NCI-H1436 treated with DMSO at 0.1 percent for 48 hours (cell line): Measurements from ENCODE around the gene FIBIN.
"Not testable (repeated sequence)": the region's sequence is repeated elsewhere in the genome, so short reads cannot be mapped to it uniquely, and the experiment has no call there.

Experiments
- DNase-seq: peaks from one replicate; lab custom pipeline; 2025; lab: John Stamatoyannopoulos, UW

The FIBIN gene

DNA sequence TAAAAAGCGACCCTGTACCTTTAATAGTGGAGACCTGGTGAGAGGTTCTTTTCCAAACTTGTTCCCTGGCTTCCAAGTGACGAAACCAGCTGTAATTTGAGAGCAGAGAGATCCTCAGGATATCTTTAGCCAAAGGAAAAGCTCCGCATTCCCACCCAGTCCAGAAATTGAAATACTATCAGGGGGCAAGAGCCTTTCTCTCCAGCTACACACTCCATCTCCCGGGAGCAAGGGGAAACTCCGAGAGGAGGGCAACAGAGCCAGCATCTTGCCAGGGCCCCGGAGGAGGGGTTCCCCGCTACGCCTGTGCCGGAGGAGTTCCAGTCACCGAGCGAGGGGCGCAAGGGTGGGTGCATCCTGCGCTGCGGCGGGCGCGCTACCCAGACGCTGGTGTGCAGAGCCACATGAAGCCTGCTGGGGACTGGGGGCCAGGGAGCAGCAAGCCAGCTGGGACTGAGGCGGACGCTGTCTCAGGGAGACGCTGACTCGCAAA, at the start of gene FIBIN:
TSS of gene FIBIN (plus strand) at position 148 of the 493 bp plus-strand sequence. CDS start 415 bp downstream, outside the sequence.
- DNase-seq = no peak

DNA sequence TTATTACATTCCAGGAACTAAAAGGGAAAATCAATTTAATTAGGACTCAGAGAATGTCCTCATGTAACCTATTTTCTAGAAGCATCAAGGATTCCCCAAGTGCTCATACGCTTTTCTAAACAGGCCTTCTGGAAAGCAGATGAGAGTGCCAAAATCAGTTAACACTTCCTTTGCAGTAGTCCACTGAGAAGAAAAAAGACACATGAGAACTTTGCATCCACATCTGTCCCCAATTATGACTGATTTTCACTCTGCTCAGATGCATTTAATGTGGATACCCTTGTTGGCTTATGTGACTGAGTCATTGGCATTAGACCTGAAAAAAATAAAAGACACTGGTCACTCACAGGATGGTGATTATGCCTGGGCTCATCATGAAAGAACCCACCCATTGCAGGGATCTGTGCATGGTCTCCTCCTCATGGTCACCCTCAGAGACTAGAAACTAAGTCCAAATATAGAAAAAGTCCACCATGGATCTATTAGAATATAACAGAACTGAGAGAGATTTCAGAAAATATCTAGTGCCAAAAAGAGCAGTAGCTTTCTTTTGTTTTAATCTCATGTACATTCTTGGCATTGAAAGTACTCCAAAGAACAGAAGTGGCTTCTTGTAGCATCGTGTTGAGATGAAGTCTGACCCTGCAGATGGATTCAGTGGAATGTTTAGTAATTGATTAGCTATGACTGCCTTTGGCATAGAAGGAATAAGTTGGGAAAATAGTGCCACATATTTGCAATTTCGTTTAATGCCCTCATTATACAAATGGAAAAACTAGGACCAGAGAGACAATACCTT, 48.8 kb upstream of the FIBIN start:
- no peak for DNase-seq

DNA sequence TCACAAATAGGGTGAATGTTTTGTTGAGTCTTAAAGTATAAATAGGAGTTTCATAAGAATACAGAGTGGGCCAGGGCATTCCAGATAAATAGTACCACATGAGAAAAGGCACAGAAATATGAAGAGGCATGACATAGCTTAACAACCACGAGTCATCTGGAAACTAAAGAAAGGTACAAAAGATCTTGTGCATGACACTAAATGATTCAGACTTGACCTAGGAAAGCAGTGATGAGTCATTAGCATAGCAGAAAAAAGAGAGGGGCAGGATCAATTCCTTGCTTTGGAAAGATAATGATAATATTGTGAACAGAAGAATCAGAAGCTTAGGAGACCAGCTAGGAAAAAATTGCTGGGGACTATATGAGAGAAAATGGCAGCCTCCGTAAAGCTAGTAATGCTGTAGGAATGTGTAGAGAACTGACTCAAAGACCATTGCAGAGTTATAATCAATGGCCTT, 47.6 kb upstream of the FIBIN start:
- DNase-seq = no peak

GRCh38 chr11:26947379-26947844, 46.5 kb upstream of the FIBIN start:
- DNase-seq = no peak

GRCh38 chr11:26947904-26948639, 45.8 kb upstream of the FIBIN start:
- no peak for DNase-seq

DNA sequence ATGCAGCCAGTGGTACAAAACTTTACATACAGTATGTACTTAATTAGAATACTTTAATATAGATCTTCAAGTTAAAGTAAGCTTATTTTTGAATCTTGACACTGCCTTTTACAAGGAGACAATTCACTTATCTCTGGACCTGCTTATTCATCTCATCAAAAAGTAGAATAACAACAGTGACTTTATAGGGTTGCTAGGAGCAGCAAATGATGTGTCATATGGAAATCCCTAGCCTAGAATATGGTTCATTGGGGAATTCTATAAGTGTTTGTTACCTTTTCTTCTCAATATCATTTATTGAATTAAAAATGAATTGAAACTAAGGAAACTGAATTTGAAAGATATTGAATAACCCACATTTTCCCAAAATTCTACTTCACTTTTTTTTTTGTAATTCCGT, 45.0 kb upstream of the FIBIN start:
- no peak for DNase-seq

DNA sequence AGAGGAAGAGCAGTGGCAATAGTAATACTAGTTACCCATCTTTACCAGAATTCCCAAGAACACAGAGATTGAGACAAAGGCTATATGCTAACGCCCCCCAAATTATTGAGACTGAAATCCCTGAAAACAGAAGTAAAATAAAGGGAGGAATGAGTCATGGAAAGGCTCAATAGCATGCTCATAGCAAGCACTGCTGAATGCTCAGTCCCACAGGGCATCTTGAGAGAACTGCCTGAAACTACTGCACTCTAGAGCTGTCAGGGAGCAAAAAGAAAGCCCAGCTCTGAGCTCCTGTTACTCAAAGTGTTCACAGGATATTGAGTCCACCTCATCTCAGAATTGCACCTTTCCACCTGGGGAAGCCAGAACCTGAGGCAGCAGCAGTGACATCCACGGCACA, 44.1 kb upstream of the FIBIN start:
- DNase-seq = no peak

DNA sequence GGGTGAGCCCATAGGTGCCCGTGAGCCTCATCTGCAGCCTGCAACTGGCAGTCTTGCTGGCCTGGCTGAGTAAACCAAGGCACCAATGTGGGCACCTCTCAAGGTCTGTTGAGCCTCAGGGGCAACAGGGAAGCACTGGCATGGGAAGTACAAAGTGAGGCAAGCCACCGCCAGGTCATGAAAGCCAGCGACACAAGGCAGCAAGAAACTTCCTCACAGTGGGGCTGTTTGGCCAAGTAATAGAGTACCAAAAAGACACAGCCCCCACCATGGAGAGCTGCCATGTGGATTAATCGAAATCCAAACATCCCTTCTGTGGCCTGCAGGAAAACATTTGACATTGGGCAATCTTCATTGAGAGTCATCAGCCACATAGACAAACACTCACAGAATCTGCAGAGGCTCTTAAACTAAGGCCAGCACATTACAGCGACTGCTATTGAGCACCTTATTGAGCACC, 43.6 kb upstream of the FIBIN start:
- DNase-seq = no peak

DNA sequence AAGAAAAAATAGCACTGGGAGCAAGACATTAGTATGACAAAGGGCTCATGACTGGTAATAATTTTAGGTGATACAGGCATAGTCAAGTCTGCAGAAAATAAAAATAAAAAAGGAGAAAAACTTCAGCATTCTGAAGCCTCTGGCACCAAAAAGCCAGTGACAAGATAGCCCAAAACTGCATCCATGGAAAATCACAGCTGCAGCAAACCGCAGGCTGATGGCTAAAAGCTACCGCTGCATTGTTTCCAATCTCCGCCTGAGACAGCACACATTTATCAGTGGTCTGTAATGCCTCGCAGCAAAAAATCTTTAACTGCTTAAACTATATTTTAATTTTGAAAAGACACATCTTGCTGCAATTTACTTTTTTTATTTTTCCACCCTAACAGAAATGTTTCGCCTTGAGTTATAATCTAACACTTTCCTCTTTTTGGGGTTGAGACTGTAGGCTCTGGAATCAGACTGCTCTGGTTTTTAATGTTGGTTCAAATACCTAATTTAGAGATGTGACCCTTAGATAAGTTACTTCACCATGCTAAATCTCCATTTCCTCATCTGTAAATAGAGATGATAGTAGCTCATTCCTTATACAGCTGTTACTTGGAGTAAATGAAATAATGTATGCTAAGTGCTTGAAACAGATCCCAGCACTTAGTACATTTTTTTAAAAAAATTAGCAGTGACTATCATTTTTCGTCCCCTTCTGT, 42.0 kb upstream of the FIBIN start:
- DNase-seq = no peak

DNA sequence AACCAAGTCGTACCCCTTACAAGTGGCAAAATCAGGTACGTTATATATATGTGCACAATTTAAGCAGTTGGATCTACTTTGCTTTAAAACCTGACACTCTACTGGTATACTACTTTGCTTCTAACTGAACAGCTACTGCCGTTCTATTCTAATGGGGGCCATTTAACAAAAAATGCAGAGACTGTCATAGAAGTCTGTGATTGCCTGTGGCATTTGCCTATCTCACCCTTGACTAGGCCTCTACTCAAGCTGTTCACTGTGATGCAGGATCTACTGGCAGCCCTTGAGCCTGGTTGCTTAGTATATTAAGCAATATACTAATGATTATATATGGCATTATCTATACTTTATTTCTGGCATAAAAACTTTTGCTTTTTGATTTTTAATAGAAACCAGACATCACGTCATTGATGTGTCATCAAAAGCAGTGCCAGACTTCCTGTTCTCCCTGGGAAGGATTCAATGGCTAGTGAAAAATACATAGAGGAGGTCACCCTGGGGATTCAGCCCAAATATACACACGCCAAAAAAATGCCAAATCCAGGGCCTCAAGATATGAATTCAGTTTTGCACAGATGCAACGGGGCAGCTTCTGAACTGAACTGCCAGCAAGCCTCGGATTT, 40.0 kb upstream of the FIBIN start:
- DNase-seq = no peak

DNA sequence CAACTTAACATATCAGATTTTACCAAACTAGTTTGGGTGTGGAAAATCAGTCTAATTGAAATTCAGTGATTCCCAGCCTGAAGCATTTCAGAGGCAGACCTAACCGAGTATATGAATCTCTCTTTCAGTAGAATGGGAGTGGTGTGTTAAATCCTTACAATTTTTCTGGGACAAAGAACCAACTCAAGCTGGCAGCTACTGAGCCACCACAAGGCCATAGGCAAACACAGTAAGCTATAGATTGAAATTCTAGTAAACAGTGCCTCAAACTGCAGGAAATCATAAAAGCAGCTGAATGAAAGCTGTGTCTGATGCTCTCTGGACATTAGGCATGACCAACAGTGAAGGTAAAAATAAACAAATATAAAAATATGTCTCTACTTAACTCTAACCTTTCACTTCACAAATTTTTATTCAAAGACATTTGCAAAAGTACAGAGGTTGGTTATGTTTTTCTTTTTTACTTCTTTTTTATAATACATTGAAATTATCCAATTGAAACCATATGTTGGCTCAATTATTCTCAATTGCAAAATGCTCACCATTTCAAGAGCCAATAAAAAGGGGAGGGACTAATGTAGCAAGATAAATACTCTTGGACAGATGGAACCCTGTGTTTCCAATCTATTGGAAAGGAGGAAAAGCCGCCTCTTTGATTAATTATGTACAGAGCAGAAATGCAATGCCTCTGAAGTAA, 35.8 kb upstream of the FIBIN start:
- no peak for DNase-seq

- DNase-seq = no peak
Observed at GRCh38 chr11:26958702-26959049, 35.2 kb upstream of the FIBIN start.

DNA sequence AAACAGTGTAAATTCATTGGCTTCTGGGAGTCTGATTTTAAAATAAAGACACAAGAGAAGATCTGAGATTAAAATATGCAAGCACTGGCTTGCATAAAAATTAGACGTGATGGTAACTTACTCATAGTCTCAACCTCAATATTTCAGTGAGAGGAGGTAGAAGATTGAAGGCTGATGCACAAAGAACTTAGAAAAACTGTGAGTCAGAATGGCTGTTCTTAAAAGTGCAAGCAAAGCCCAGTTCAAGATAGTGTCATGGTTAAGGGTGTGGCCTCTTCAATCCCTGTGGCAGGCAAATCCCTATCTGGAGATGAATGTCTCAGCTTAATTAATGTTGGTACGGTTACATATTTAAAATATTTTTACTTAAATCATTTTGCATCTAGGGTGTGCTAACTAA, 33.6 kb upstream of the FIBIN start:
- no peak for DNase-seq

- no peak for DNase-seq
Observed at GRCh38 chr11:26963764-26964163, 30.1 kb upstream of the FIBIN start.

DNA sequence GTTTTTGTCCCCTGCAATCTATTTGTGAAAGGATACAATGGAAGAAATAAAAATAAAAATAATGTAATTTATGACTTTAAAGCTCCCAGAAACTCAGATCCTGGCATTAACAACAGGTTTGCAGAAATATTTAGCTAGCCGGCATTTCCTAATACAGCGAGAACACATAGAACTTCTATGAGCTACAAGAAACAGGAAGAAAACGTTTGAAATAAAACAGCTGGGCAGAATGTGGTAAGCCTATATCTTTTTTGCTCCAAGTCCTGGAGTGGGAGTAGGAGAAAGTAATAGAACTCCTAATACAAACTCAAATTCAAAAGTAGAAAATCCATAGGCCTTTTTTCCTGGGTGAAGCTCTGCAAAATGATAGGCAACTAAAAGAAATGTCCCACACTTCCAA, 29.6 kb upstream of the FIBIN start:
- DNase-seq = no peak

GRCh38 chr11:26964847-26965485, 28.9 kb upstream of the FIBIN start:
- not testable (repeated sequence) for DNase-seq

- no peak for DNase-seq
Observed at GRCh38 chr11:26971961-26972360, 22.0 kb upstream of the FIBIN start.

- no peak for DNase-seq
Observed at GRCh38 chr11:26974069-26974783, 19.7 kb upstream of the FIBIN start.

DNA sequence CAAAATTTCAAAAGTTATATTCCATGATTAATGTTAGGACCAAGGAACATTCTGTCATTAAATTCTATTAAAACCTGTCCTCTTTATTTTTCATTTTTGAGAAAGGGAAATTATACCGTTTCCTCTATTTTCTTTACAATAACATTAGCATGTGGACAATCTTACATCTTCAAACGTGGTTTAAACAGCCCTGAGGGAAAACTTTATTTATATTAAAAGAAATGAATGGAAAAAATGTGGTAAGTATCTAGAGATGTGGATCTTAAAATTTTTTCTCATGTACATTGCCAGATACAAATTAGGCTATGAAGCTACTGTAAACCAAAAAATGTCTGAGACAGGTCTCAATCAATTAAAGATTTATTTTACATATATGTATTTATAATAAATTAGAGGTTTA, 18.9 kb upstream of the FIBIN start:
- no peak for DNase-seq

DNA sequence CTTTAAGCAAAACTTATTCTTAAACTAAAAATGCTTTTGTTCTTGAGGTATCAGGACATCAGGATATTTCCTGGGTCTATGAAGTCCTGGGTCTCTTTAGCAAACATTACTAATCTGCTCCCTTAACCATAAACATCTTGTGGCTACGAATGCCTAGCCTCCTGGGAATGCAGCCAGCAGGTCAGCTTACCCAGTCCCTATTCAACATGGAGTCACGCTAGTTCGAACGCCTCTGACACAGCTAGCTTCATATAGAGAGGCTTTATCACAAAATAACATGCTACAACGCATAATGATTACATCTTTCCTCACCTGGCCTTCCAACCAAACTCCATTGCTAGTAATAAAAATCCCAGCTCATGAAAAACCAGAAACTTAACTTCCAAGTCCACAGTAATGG, 17.5 kb upstream of the FIBIN start:
- no peak for DNase-seq
